Cortex of kidney (tissue), 1 donor: ENCODE data around the gene TNFRSF12A.
A peak's percentile ranks its signal among the peaks of the same experiment; 100 is the strongest.

Source experiments
- DNase-seq: peaks from one replicate; lab custom pipeline; 2025; lab: John Stamatoyannopoulos, UW

Gene TNFRSF12A

DNA sequence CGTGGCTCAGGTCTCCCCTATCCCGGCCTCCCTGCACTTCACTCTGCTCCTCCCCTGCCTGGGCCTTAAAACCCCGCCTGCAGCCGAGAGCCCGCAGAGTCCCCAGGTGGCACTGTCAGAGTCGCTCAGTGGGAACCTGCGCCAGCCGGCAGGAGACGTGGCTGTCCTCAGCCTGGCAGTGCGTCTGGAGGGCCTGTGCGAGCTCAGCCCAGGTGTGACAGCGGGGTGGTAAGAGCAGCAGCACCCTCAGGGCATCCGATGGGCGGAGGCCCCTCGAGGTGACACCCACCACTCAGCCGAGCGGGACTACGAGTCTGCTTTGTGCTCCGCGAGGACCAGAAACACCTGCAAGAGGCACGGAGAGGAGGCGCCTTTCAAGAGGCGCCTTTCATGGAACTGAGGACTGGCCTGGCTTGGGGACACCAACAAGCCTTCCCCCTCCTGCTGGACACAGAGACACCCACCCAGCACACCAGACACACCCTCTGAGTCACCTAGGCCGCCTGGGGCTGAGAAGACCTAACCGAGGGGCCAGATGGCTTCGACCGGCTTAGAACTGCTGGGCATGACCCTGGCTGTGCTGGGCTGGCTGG, 7.2 kb upstream of the TNFRSF12A start, which contains the start of gene CLDN9:
TSS of gene CLDN9 (plus strand) at position 96 of the 593 bp plus-strand sequence. CDS start at position 536, 440 bp downstream.
- DNase-seq, result no peak

DNA sequence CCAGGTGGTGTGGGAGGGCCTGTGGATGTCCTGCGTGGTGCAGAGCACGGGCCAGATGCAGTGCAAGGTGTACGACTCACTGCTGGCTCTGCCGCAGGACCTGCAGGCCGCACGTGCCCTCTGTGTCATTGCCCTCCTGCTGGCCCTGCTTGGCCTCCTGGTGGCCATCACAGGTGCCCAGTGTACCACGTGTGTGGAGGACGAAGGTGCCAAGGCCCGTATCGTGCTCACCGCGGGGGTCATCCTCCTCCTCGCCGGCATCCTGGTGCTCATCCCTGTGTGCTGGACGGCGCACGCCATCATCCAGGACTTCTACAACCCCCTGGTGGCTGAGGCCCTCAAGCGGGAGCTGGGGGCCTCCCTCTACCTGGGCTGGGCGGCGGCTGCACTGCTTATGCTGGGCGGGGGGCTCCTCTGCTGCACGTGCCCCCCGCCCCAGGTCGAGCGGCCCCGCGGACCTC, 6.6 kb upstream of the TNFRSF12A start:
- no peak for DNase-seq

DNA sequence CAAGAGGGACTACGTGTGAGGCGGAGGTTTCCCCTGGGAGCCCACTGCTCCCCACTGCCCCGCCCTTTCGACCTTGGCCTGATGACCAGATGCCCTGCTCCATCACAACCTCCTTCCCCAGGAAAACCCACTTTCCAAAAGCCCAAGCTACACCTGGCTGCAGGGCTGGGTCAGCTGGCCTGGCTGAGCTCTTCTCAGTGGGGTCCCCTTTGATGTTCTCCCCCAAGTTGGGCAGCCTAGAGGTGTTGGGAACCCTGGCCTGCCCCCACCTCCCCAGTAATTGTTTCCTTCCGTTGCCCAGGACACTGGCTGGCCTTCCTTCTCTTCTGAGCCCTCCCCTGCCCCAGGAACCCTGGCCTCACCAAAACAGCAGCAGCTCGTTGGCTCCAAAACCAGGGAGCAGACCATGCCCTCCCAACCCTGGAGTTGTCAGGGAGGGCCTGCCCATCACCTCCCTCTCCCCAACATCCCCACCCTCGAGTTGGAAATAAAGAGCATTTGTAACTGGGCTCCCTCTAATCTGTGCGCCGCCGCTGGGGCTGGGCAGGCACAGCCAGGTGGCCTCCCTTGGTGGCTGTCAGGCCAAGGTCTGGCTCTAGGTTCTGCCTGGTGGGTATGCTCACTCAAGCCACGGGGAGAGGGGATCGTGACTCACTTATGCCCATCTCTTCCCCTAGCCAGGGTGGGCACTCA, 6.0 kb upstream of the TNFRSF12A start:
- DNase-seq, result no peak

DNA sequence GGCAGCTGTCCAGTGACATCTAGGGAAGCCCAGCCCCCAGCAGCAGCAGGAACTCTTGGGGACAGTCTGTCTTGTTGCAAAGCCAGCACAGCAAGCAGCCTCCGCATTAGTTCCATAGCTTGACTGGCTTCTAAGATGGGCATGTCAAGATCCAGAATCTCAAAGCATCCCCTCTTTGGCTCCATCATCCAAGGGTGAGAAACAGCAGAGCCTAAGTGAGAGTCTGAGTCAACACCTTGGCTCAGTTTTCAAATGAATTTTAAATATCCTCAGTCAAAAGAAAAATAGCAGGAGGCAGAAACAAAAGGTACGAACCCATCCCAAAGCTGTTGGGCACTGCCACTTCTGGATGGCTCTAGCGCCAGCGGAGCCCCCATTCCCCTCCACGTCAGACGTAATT, 5.2 kb upstream of the TNFRSF12A start:
- DNase-seq, result no peak

DNA sequence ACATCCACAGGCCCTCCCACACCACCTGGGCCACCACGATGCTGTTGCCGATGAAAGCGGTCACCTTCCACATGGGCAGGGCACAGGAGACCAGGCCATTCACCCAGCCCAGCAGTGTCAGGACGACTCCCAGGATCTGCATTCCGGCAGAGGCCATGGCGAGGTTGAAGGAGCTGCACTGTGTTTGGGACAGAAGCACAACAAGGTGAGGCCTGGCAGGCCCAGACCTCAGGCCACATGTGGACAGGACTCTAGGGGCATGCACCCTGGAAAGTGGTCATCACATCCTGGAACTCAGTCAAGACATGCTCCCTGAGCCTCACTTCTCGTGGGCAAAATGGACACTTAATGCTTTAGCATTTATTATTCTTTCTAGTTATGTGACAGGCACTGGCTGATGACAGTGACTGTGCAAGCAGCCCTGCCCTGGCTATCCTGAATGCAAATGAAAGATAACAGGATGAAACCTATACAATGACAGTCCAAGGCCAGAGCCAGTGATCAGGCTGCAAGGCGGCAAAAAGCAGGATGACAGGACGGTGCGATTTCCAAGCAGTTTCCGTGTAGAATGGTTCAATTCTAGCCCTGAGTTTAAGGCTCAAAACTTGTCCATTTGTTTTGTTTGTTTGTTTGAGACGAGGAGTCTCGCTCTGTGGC, 4.2 kb upstream of the TNFRSF12A start:
- DNase-seq, result no peak

DNA sequence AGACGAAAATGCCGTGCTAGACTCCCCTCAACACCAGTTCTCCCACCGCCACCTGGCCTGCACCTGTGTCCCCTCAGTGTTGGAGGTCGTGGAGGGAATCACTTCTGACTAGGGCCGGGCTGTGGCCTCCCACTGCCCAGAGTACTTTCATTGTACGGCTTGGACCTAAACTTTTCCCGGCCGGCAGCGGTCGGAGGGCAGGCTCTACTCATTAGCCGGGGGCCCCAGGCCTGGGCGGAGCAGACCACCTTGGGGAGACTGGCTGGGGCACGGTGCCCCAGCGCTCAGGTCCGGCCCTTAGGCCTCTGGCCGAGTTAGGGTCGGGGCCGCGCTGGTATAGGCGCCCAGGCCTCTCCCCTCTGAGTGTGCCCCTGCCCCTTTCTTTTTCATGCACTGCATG, 2.8 kb upstream of the TNFRSF12A start:
- no peak for DNase-seq

DNA sequence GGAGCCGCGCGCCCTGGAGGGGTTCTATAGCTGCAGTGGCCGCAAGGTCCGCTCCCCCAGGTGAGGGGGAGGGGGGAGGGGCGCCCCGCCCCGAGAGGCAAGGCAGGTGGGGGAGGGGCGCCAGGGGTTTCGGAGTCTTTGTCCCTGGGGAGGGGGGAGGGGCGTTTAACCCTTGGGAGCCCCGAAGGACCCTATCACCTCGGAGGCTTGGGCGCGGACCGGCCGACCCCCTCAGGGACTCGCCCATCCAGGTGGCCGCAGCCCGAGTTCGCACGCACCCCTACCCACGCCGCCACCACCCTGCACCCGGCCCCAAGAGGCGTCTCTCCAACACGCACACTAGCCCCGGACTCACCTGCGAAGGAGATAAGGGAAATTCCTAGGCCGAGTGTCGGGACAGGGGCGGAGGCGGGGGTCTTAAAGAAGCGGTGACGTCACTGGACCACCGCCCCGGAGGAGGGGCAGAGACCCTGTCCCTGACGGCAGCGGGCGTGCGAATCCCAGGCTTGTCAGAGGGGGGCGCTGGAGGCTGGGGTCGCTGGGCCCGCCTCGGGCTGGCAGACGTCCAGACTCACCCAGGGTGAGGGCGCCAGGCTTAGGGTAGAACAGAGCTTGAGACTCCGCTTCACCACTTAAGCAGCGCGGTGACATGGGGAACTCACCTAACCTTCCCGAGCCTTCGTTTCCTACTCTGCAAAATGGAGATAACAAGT, 2.2 kb upstream of the TNFRSF12A start, which contains the start of gene CLDN6:
TSS of gene CLDN6 (minus strand) at position 390 of the 713 bp plus-strand sequence. CDS start 2,162 bp downstream, outside the sequence.
- no peak for DNase-seq

DNA sequence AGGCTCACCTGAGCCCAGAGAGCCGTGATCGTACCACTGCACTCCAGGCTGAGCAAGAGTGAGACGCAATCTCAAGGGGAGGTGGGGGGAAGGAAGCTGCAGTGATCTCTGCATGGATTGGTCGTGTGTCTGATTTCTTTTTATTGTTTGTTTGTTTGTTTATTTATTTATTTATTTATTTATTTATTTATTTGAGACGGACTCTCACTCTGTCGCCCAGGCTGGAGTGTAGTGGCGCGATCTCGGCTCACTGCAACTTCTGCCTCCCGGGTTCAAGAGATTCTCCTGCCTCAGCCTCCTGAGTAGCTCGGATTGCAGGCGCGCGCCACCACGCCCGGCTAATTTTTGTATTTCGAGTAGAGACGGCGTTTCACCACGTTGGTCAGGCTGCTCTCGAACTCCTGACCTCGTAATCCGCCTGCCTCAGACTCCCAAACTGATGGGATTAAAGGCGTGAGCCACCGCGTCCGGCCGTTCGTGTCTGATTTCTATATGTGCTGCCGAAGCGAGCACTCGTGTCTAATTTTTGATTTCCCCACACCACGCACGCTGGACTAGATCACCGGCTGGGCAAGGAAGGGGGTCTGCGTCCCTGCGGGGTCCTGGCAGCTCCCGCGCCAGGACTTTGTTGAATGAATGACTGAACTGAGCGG, 448 bp upstream of the TNFRSF12A start:
- no peak for DNase-seq

DNA sequence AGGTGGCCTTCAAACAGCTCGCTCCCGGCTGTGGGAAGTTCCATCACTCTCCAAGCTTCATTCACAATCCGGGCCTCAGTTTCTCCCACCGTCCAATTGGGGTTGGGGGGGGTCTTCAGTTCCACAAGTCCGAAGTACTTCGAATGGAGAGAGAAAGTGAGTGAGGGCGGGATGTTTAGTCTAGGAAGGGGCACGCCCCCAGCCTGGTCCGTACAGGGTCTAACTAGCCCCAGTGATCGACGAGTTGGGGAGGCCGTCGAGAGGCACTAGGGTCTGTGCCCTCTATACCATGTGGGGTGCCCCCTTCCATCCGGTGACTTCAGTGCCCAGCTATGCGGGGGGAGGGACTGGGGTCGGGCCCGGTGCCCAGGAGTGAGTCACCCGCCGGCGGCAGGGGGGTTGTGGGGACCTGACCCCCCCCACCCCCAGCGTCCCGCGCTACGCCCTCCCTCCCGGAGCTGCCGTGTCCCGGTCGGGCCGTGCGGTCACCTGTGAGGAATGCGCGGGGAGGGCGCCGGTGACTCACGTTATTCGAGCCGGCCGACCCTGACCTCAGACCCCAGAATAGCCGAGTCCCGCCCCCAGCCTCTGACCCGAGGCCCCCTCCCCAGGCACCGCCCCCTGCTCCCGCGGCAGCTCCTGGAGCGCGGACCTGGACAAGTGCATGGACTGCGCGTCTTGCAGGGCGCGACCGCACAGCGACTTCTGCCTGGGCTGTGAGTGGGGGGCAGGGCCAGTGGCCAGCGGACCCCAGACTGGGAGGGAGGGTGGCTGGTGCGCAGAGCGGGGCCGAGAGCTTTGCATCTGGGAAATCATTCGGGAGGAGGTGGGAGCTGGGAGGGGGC, 658 bp downstream of the TNFRSF12A start:
- no peak for DNase-seq

DNA sequence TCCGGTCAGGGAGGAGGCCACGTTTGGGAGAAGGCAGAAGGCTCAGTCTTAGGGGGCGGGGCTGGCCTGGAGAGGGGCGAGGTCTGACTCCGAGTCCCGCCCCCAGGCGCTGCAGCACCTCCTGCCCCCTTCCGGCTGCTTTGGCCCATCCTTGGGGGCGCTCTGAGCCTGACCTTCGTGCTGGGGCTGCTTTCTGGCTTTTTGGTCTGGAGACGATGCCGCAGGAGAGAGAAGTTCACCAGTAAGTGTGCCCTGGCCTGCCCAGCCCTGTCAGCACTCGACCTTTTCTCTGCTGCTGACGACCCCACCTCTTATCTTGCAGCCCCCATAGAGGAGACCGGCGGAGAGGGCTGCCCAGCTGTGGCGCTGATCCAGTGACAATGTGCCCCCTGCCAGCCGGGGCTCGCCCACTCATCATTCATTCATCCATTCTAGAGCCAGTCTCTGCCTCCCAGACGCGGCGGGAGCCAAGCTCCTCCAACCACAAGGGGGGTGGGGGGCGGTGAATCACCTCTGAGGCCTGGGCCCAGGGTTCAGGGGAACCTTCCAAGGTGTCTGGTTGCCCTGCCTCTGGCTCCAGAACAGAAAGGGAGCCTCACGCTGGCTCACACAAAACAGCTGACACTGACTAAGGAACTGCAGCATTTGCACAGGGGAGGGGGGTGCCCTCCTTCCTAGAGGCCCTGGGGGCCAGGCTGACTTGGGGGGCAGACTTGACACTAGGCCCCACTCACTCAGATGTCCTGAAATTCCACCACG, 1.5 kb downstream of the TNFRSF12A start:
- no peak for DNase-seq

DNA sequence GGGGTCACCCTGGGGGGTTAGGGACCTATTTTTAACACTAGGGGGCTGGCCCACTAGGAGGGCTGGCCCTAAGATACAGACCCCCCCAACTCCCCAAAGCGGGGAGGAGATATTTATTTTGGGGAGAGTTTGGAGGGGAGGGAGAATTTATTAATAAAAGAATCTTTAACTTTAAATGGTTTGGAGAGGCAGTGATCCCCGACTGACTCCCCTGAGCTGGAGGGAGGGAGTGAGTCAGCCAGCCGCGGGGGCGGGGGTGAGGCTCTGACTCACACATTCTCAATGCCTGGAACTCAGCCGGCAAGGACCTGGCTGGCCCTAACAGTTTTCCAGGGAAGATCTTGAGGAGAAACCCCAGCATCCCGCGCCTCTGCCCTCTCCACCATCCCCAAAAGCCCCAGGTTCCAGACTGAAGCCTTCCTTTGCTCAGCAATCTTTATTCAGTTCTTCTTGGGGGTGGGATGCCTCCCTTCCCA, 2.1 kb downstream of the TNFRSF12A start:
- DNase-seq, result no peak

DNA sequence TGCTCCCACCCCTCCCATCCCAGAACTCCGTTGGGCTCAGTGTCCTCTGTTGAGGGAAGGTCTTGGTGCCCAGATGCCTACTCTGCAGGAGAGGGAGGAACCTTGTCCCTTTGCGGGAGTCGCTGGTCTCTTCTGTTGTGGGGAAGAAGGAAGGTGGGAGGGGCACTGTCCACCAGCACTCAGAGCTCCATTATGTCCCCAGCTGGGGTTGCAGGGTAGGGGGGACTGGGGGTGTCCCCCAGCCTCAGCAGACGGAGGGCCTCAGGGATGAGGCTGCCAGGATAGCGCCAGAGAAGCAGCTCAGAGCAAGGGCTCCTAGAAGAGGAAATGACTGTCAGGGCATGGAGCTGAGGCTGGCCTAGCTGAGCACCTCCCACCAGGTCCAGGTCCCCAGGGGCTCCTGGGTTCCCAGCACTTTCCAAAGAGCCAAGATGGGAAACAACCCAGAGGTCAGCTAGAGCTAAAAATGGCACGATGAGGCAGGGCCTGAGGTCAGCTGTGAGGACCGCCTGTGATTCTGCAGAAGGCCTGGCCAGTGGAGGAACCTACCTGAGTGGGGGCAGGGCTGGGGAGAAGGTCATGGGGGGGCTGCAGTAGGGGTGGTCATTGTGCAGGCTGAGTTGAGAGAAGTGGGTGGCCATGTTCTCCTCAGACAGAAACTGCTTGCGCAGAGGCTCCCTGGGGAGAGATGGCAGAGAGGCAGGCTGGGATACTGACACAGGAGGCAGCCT, 2.7 kb downstream of the TNFRSF12A start:
- no peak for DNase-seq

DNA sequence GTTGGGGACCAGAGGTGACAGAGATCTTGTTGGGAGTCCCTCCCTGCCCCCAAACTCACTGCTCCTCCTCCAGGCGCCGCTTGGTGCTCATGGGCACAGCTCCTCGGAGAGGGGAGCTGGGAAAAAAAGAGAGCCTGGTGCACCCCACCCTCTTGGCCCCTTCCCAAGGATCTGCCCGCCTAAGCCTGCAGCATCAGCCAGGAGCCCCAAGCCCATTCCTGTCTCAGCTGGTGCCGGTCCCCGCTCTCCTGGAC, 3.2 kb downstream of the TNFRSF12A start:
- no peak for DNase-seq

DNA sequence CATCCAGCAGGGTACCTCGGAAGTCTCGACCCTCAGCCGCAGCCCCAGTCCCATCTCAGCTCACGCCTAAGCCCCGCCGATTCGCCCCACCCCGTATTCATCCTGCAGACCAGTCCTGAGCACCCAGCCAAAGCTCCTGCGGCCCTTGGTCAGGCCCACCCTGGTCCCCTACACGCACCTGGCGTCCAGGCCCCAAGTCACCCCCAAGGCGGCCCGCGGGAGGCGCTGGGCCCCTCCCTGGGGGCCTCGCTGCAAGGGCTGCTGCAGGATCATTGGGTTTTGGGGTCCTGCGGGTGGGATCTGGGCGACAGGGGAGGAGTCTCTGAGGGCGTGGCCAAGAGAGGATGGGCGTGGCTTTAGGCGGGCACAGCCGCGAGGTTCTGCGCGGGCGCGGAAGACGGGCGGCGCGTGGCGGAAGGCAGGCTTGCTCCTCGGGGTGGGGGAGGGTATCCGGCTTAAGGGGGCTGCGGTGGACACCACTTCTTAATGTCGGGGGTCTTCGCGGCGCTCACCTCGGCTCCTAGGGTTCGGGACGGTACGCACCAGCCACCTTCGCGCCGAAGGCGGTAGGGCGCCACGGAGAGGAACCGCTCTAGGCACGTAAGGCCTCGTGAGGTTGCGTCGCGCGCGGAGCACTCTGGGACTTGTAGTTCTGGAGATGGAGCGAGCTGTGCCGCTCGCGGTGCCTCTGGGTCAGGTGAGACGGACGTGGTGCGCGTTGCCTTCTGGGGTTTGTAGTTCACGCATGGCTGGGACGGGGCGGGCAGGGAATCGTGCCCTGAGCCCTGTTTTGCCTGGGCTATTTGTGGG, 3.7 kb downstream of the TNFRSF12A start, which contains the start of the genes HCFC1R1 and THOC6:
TSS of gene HCFC1R1 (minus strand) at position 274 of the 810 bp plus-strand sequence. CDS start at position 273, 1 bp downstream.
TSS of gene THOC6 (plus strand) at position 367 of the 810 bp plus-strand sequence. CDS start at position 659, 292 bp downstream.
- peak; percentile 61 for DNase-seq

DNA sequence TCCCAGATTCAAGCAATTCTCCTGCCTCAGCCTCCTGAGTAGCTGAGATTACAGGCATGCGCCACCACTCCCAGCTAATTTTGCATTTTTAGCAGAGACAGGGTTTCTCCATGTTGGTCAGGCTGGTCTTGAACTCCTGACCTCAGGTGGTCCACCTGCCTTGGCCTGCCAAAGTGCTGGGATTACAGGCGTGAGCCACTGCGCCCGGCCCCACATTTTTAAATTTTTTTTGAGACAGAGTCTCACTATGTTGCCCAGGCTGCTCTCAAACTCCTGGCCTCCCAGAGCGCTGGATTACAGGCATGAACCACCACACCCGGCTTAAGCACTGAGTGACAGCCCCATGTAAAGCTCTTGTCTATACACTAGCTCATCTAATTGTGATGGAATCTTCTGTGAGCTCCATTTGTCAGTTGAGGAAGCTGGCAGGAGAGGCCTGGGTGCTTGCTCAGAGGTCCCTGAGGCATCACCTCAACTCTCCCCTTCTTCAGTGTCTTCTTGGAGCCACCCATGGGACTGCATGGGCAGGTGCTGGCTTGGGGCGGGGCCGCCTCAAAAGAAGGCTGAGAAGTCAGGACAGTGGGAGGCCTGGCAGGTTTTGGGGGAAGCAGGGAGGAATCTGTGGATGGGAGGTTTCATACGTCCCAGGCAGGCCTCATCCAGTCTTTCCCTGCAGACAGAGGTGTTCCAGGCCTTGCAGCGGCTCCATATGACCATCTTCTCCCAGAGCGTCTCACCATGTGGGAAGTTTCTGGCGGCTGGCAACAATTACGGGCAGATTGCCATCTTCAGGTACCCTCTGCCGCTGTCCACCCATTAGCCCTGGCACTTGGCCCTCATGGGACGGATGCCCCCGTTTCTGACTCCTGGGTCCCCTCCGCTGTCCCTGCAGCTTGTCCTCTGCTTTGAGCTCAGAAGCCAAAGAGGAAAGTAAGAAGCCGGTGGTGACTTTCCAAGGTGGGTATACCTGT, 5.1 kb downstream of the TNFRSF12A start:
- DNase-seq, result no peak

DNA sequence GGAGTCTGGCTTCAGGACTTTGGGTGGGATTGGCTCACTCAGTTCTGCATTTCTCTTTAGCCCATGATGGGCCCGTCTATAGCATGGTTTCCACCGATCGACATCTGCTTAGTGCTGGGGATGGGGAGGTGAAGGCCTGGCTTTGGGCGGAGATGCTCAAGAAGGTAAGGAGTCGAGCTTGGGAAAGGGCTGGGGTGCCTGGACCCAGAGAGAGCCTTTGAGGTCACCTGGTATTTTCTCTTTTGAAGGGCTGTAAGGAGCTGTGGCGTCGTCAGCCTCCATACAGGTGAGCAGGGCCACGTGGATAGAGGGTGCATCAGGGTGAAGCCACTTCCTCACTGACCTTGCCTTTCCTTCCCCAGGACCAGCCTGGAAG, 5.8 kb downstream of the TNFRSF12A start:
- no peak for DNase-seq
